GM12878 (cell line): ENCODE measurements around the gene KRT71. TPM values are rescaled to one million over a fixed set of nuclear protein-coding genes. Genes with fewer than 3 reads are reported as not detected.

Experiments
- ATAC-seq: fragments of 200-7000 bp; cut with Tn5 transposase; 3 replicates; pipeline ENCODE4 v1.9.1; 2020; ENCODE audit warnings: mild to moderate bottlenecking, moderate library complexity
- BruUV-seq: library from RNA; stranded (reverse); fragments of 400-500 nt; replicated peaks from 2 replicates; lab custom pipeline; 2021; lab: Mats Ljungman, UMichigan
- CTCF ChIA-PET: fragments of 300-600 bp; sonication (Branson Sonifier 250); formaldehyde crosslinking; extraction: SDS; loops from one replicate; lab custom pipeline; 2021; ENCODE audit warnings: inconsistent platforms; lab: Yijun Ruan, JAX
- POLR2A ChIA-PET: fragments of 350-600 bp; formaldehyde crosslinking; extraction: SDS; loops from one replicate; lab custom pipeline; 2021; ENCODE audit warnings: inconsistent platforms; lab: Charles Lee
- RAD21 ChIA-PET: fragments of 300-600 bp; sonication (Branson Sonifier 250); formaldehyde crosslinking; loops from one replicate; lab custom pipeline; 2023; ENCODE audit warnings: antibody characterized with exemption; ENCODE audit not compliant: unreplicated experiment; lab: Charles Lee
- SMC1A ChIA-PET: fragments of 300-600 bp; sonication (Branson Sonifier 250); formaldehyde crosslinking; loops from one replicate; lab custom pipeline; 2023; ENCODE audit not compliant: unreplicated experiment, uncharacterized antibody; lab: Charles Lee
- DNase-seq: peaks from one replicate; pipeline ENCODE4 v3.0.0-alpha.2; 2011; ENCODE audit warnings: low read depth, low spot score
- FAIRE-seq: peaks from 3 replicates; lab custom pipeline; 2011; peaks lifted over from hg19 to GRCh38; lab: Jason Lieb, UNC
- H2AFZ ChIP-seq: 2 replicates; pipeline ENCODE4 v1.6.0; 2011; ENCODE audit warnings: low read depth, low read length, control low read depth; ENCODE audit not compliant: control insufficient read depth
- H3K27ac ChIP-seq: 2 replicates; pipeline ENCODE4 v1.5.1; 2011; ENCODE audit warnings: control low read depth; ENCODE audit not compliant: control insufficient read depth, insufficient read depth
- H3K27me3 ChIP-seq, 2 experiments: replicated peaks in 1 of 2; 2 replicates each; pipeline versions ENCODE4 v1.6.0 to v1.6.1; 2011; ENCODE audit warnings: low read length in 1 of 2; ENCODE audit not compliant: control insufficient read depth in 2 of 2, insufficient read depth in 2 of 2
- H3K36me3 ChIP-seq, 2 experiments: 2 replicates each; pipeline ENCODE4 v1.5.1; 2011; ENCODE audit warnings: low read length in 1 of 2; ENCODE audit not compliant: control insufficient read depth in 2 of 2, insufficient read depth in 2 of 2
- H3K4me1 ChIP-seq: 2 replicates; pipeline ENCODE4 v1.6.1; 2011; ENCODE audit warnings: mild to moderate bottlenecking, low read length, moderate library complexity, mixed read lengths; ENCODE audit not compliant: control insufficient read depth, insufficient read depth
- H3K4me2 ChIP-seq: 2 replicates; pipeline ENCODE4 v1.6.0; 2011; ENCODE audit warnings: control low read depth; ENCODE audit not compliant: control insufficient read depth, insufficient read depth
- H3K4me3 ChIP-seq: fragments of 200-600 bp; sonication (generic); 2 replicates; pipeline ENCODE4 v1.5.1; 2016
- H3K79me2 ChIP-seq: 2 replicates; pipeline ENCODE4 v1.6.0; 2011; ENCODE audit warnings: low read length; ENCODE audit not compliant: control insufficient read depth, insufficient read depth
- H3K9ac ChIP-seq: 2 replicates; pipeline ENCODE4 v1.8.0; 2011; ENCODE audit warnings: low read length, control low read depth, mixed read lengths; ENCODE audit not compliant: control insufficient read depth, insufficient read depth
- H3K9me3 ChIP-seq: replicated peaks from 3 replicates; pipeline ENCODE4 v1.5.1; 2011; ENCODE audit warnings: mild to moderate bottlenecking, low read length; ENCODE audit not compliant: control insufficient read depth, insufficient read depth
- H4K20me1 ChIP-seq: 2 replicates; pipeline ENCODE4 v1.6.0; 2011; ENCODE audit not compliant: control insufficient read depth, insufficient read depth
- CEBPB ChIP-seq, 2 experiments: fragments of 150-350 bp in 1 of 2; IDR thresholded peaks; 2 replicates each; pipeline ENCODE4 v1.6.1; 2012 to 2014; ENCODE audit warnings: low read depth in 2 of 2, low read length in 2 of 2, borderline replicate concordance in 1 of 2, inconsistent platforms in 1 of 2
- ELK1 ChIP-seq: IDR thresholded peaks from 2 replicates; pipeline ENCODE4 v1.6.1; 2012; ENCODE audit warnings: low read depth, low read length, improper control_type of control experiment
- EZH2 ChIP-seq: IDR thresholded peaks from 2 replicates; pipeline ENCODE4 v1.6.1; 2012; ENCODE audit warnings: low read depth, mild to moderate bottlenecking, control low read depth, inconsistent platforms, low read length, borderline replicate concordance; ENCODE audit not compliant: control insufficient read depth
- FOS ChIP-seq: IDR thresholded peaks from 3 replicates; pipeline ENCODE4 v1.6.1; 2011; ENCODE audit warnings: borderline replicate concordance; ENCODE audit not compliant: insufficient read length; ENCODE audit errors: extremely low read depth
- RCOR1 ChIP-seq: conservative IDR thresholded peaks from 2 replicates; pipeline ENCODE4 v1.6.1; 2012; ENCODE audit warnings: low read depth, low read length, improper control_type of control experiment
- RELB ChIP-seq: fragments of 450-650 bp; IDR thresholded peaks from 2 replicates; pipeline ENCODE4 v1.6.1; 2017; ENCODE audit warnings: low read depth, mild to moderate bottlenecking, moderate library complexity
- REST ChIP-seq: IDR thresholded peaks from 2 replicates; pipeline ENCODE4 v1.6.1; 2012; ENCODE audit warnings: mild to moderate bottlenecking, low read depth, low read length
- SPI1 ChIP-seq: IDR thresholded peaks from 2 replicates; pipeline ENCODE4 v1.6.1; 2011; ENCODE audit warnings: low read depth, mild to moderate bottlenecking, low read length, moderate library complexity, borderline replicate concordance; ENCODE audit not compliant: insufficient read depth
- SUPT20H ChIP-seq: IDR thresholded peaks from 2 replicates; pipeline ENCODE4 v1.6.1; 2011; ENCODE audit warnings: low read depth, mild to moderate bottlenecking, low read length, moderate library complexity, borderline replicate concordance; ENCODE audit not compliant: control insufficient read depth
- TBL1XR1 ChIP-seq: IDR thresholded peaks from 2 replicates; pipeline ENCODE4 v1.6.1; 2012; ENCODE audit warnings: low read depth, low read length, improper control_type of control experiment
- USF2 ChIP-seq: IDR thresholded peaks from 2 replicates; pipeline ENCODE4 v1.6.1; 2011; ENCODE audit warnings: low read depth, low read length, improper control_type of control experiment, borderline replicate concordance
- ZBTB33 ChIP-seq: fragments of 450-650 bp; IDR thresholded peaks from 2 replicates; pipeline ENCODE4 v1.6.1; 2017; ENCODE audit warnings: mild to moderate bottlenecking
- WGBS: methylation state at CpG from one replicate; pipeline ENCODE4 v1.1.6; 2016; ENCODE audit warnings: low lambda C conversion rate; ENCODE audit not compliant: insufficient replicate concordance, insufficient coverage; ENCODE audit errors: missing lambda C conversion rate; 5-methylcytosine and 5-hydroxymethylcytosine counted together
- in situ Hi-C: fragments of 300-500 bp; cut with MboI; formaldehyde crosslinking; loops from 9 replicates; pipeline ENCODE4 v1.14.3; 2018; ENCODE audit warnings: mixed read lengths
- intact Hi-C: fragments of 100-400 bp; cut with micrococcal nuclease; formaldehyde crosslinking; loops from one replicate; pipeline ENCODE4 v1.14.2; 2022; ENCODE audit not compliant: unreplicated experiment
- polyA plus RNA-seq, 11 experiments: library from polyadenylated mRNA; depleted of rRNA in 4 of 11; unstranded in 6 of 11; stranded (reverse) in 5 of 11; fragments of >200 nt; fragmentation: Nextera tagmentation in 4 of 11; fragmentation: Illumina TruSeq in 1 of 11; extraction: Ambion mirVana in 4 of 11; extraction: Trizol in 1 of 11; gene quantifications; 1 replicate in 1 of 11; 2 replicates in 10 of 11; pipeline versions ENCODE4 v1.2.1 to v1.2.3, GENCODE V29; 2011 to 2016; ENCODE audit warnings: inconsistent platforms in 2 of 11, missing spikeins in 2 of 11, low read depth in 1 of 11
- total RNA-seq, 4 experiments: library from RNA; depleted of rRNA in 3 of 4; stranded (reverse); fragments of >200 nt in 3 of 4; fragmentation: Illumina TruSeq in 1 of 4; extraction: Trizol in 1 of 4; gene quantifications; 2 replicates each; pipeline versions ENCODE4 v1.2.1 to v1.2.3, GENCODE V29; 2013 to 2021

Gene KRT71
- total and polyA plus RNA-seq, 10 of the 15 experiments (the other 5 are each of a cell fraction or from before 2014, with no cell fraction given): not detected

GRCh38 chr12:52521568-52522266 is 31.2 kb downstream of the KRT71 start:
- no peak overlapping the region for H3K9ac ChIP-seq
- ChIA-PET RAD21 (no interaction called here), CTCF (interaction anchor here (0.9 to 1.2 kb wide), 2 partner anchors 9 to 22 kb away, joined by 3 to 4 read pairs; no protein-coding TSS in a partner anchor), POLR2A (interaction anchor here (0.7 kb wide), 1 partner anchor 557 kb away, joined by 3 read pairs; the partner anchor contains the start of gene SPRYD3), SMC1A (interaction anchor here (1.1 kb wide), 1 partner anchor 149 kb away, joined by 3 read pairs; no protein-coding TSS in a partner anchor)
- no peak overlapping the region for H3K4me2 ChIP-seq
- H3K9me3 ChIP-seq: no peaks in the 10 kb centered on the region
- no peaks in the 10 kb centered on the region for H3K79me2 ChIP-seq
- in situ Hi-C loops (no loop called here), intact Hi-C loops (no loop called here)
- DNase-seq (no peak), ATAC-seq (peak; percentile 25; the same call in 1 of the 3 replicates), FAIRE-seq (no peak)
- no peaks in the 10 kb centered on the region for H3K4me1 ChIP-seq
- H4K20me1 ChIP-seq: no peaks in the 10 kb centered on the region
- no peak overlapping the region for H3K4me3 ChIP-seq
- no peak overlapping the region for H3K27ac ChIP-seq
- no peak overlapping the region for H2AFZ ChIP-seq
- no peaks in the 10 kb centered on the region for H3K36me3 ChIP-seq
- TF ChIP-seq SUPT20H (no peak), SPI1 (no peak), TBL1XR1 (no peak), RCOR1 (no peak), RELB (no peak), ZBTB33 (no peak), FOS (no peak), EZH2 (no peak), USF2 (no peak), ELK1 (no peak), REST (no peak), CEBPB (IDR thresholded peaks at IDR 0.05; ENCODE audit: borderline replicate concordance in 1 of 2, low read depth in 2 of 2, low read length in 2 of 2) (no peak)
- 21% methylated on average over 10 of the region's 10 CpGs for WGBS
- BruUV-seq: no TSS peak
- peaks cover 0 to 9% of the 10 kb centered on the region in 2 experiments; a peak in 3 of 4 replicates for H3K27me3 ChIP-seq
